GM12801 (cell line): ENCODE results near the gene MTAP.

Experiments used
- TF ChIP-seq, protein P1 (sequence below): IDR thresholded peaks from one replicate; pipeline ENCODE4 v1.5.1; 2011; ENCODE audit warnings: control low read depth; ENCODE audit not compliant: insufficient read length; ENCODE audit errors: extremely low read depth

The MTAP gene

GRCh38 chr9:21890696-21891095 is 88.3 kb downstream of the MTAP start:
- TF ChIP-seq, protein P1, sequence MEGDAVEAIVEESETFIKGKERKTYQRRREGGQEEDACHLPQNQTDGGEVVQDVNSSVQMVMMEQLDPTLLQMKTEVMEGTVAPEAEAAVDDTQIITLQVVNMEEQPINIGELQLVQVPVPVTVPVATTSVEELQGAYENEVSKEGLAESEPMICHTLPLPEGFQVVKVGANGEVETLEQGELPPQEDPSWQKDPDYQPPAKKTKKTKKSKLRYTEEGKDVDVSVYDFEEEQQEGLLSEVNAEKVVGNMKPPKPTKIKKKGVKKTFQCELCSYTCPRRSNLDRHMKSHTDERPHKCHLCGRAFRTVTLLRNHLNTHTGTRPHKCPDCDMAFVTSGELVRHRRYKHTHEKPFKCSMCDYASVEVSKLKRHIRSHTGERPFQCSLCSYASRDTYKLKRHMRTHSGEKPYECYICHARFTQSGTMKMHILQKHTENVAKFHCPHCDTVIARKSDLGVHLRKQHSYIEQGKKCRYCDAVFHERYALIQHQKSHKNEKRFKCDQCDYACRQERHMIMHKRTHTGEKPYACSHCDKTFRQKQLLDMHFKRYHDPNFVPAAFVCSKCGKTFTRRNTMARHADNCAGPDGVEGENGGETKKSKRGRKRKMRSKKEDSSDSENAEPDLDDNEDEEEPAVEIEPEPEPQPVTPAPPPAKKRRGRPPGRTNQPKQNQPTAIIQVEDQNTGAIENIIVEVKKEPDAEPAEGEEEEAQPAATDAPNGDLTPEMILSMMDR, result no peak

DNA sequence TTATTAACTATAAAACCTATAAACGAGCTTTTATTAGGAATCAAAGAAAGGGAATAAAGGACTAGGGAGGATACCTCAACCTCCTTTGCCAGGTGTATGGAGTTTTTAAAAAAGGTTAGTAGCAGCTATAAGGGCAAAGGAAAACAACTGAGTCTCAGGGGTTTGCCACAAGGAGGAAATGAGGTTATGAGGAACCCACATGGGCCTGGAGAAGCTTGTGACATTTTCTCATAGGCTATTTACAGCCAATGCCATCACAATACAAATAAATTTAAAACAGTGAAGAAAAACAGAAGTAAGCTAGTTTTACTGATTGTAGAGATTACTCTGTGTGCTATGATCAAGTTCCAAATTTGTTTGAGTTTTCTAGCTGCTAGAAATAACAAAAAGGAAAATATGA is 99.1 kb downstream of the MTAP start:
- TF ChIP-seq, protein P1, result no peak

- TF ChIP-seq, protein P1, result no peak
Observed at GRCh38 chr9:21902136-21902535, 99.7 kb downstream of the MTAP start.

GRCh38 chr9:21903380-21903965 is 101.0 kb downstream of the MTAP start:
- TF ChIP-seq, protein P1, result no peak

DNA sequence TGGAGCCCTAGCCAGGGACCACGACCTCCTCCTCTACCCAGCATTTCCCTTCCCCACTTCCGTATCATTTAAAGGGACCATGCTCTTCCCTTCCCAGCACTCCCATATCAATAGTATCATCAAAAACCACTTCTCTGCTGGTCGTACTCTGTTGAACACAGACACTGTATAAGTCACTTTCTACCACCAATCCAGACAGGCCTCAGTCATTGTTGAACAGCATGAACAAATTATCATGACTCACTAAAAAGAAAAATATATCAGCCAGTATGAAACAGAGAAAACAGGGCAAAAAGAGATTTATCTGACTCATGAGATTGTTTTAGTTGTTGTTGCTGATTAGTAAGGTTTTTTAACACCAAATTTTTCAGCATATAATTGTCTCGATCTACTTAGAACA is 101.9 kb downstream of the MTAP start:
- TF ChIP-seq, protein P1, result no peak

DNA sequence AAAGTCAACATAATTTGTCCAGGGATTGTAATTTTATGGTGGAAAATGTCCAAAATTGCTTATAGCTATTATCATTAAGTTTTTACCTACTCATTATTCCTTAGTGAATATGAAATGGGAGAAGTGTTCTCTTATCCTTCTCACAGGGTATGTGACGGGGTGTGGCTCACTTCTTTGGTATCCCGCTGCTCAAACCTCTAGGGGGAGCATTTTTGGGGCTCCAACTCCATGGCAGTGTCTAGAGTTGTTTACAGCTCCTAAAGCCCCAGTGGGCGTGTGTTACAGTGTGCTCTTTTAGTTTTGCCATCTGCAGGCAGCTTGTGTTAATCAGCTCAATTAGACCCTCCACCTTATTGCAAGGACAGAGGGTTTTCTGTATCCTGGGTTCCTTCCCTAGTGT is 102.3 kb downstream of the MTAP start:
- TF ChIP-seq, protein P1, result no peak

GRCh38 chr9:21906213-21906612 is 103.8 kb downstream of the MTAP start:
- TF ChIP-seq, protein P1, result no peak
